D721Med (cell line): ENCODE measurements around the gene WHRN.

Source experiments
- DNase-seq: peaks from one replicate; pipeline ENCODE4 v3.0.0; 2011; ENCODE audit warnings: low spot score; ENCODE audit not compliant: insufficient read length
- FAIRE-seq: peaks from 2 replicates; lab custom pipeline; 2011; peaks lifted over from hg19 to GRCh38; lab: Jason Lieb, UNC
- CTCF ChIP-seq: IDR thresholded peaks from 2 replicates; pipeline ENCODE4 v1.5.1; 2012; ENCODE audit warnings: mild to moderate bottlenecking, control low read depth; ENCODE audit not compliant: insufficient read depth; ENCODE audit errors: missing control alignments

Gene WHRN

GRCh38 chr9:114515528-114515927 is 10.3 kb upstream of the WHRN start:
- TF ChIP-seq CTCF = no peak
- FAIRE-seq (no peak), DNase-seq (no peak)

GRCh38 chr9:114513959-114514267 is 8.6 kb upstream of the WHRN start:
- DNase-seq = no peak
- TF ChIP-seq CTCF = no peak
- no peak for FAIRE-seq

- no peak for FAIRE-seq
- DNase-seq = no peak
- TF ChIP-seq CTCF = no peak
Observed at GRCh38 chr9:114513055-114513958, 8.0 kb upstream of the WHRN start.

GRCh38 chr9:114511978-114512874 is 7.0 kb upstream of the WHRN start:
- FAIRE-seq (no peak), DNase-seq (no peak)
- no peak for TF ChIP-seq CTCF

GRCh38 chr9:114507726-114508125 is 2.5 kb upstream of the WHRN start:
- peak; percentile 49 for TF ChIP-seq CTCF
- DNase-seq = no peak
- no peak for FAIRE-seq

- FAIRE-seq (no peak), DNase-seq (no peak)
- no peak for TF ChIP-seq CTCF
Observed at GRCh38 chr9:114506082-114506390, 763 bp upstream of the WHRN start.
